Ecto neural progenitor cell (in vitro differentiated cells): ENCODE data around the gene PRUNE2.

Experiments used
- DNase-seq: peaks from one replicate; pipeline ENCODE4 v3.0.0-alpha.2; 2018; ENCODE audit warnings: low spot score

PRUNE2 gene

DNA sequence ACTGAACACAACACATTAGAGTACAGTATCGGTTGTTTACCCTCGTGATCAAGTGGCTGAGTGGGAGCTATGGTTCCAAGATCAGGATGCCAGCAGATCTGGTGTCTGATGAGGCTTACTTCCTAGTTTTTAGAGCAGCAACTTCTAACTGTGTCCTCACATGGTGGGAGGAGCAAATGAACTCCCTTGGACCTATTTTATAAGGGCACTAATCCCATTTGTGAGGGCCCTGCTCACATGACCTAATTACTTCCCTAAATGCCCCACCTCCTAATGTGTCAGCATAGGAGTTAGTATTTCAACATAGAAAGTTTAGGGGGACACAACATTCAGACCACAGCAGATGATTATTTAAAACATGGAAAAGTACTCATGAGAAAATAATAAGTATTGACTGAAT lies 335.1 kb downstream of the PRUNE2 start:
- no peak for DNase-seq

DNA sequence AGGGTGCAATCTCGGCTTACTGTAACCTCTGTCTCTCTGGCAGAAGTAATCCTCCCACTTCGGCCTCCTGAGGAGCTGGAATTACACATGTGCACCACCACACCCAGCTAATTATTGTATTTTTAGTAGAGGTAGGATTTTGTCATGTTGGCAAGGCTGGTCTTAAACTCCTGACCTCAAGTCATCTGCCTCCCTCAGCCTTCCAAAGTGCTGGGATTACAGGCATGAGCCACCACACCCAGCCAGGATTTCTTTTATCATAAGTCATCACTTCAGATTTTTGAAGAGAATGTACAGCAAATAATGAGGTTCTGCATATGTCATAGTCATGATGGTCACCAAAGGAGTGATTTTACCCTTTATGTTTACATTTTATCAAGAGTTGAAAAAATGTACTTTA lies 338.8 kb downstream of the PRUNE2 start:
- no peak for DNase-seq

DNA sequence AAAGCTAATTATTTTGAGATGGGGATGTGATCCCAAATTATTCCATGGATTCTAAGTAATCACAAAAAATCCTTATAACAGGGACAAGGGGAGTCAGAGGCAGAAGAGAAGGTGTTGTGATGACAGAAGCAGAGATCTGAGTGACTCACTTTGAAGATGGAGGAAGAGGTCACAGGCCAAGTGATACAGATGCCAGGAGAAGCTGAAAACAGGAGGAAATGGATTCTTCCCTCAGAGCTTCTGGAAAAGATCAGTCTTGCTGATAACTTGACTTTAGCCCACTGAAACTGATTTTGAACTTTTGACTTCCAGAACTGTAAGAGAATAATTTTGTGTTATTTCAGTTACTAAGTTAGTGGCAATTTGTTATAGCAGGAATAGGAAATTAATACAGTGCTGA lies 341.6 kb downstream of the PRUNE2 start:
- DNase-seq = no peak

DNA sequence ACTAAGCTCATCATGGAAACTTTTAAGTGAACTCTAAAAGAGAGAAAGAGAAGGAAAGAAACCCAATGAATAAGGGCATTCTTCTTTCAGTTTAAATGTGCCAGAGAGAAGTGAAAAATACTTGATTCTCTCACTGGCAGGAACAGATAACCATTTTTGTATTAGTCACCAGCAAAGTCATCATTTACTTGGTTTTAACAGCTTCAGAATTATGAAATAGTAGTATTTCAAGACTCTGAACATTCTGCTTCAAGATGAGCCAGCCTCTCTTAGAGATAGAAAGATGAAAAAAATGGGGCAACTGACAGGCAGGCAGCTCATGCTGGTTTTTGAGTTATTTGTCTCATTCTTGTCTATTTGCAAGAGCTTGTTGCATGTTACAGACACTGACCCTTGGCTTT lies 343.4 kb downstream of the PRUNE2 start:
- DNase-seq = no peak

- no peak for DNase-seq
These were observed 344.0 kb downstream of the PRUNE2 start for GRCh38 chr9:76561900-76562299.
